DMS114 treated with DMSO at 0.1 percent for 48 hours (cell line): Measurements from ENCODE around the gene FOXQ1.

ENCODE experiments used
- DNase-seq: peaks from one replicate; lab custom pipeline; 2025; ENCODE audit not compliant: unreplicated experiment; lab: John Stamatoyannopoulos, UW

Gene FOXQ1, protein sequence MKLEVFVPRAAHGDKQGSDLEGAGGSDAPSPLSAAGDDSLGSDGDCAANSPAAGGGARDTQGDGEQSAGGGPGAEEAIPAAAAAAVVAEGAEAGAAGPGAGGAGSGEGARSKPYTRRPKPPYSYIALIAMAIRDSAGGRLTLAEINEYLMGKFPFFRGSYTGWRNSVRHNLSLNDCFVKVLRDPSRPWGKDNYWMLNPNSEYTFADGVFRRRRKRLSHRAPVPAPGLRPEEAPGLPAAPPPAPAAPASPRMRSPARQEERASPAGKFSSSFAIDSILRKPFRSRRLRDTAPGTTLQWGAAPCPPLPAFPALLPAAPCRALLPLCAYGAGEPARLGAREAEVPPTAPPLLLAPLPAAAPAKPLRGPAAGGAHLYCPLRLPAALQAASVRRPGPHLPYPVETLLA

GRCh38 chr6:1311400-1312202 is at the start of gene FOXQ1:
FOXQ1 (plus strand) TSS chr6:1312098; CDS start chr6:1312705, 607 bp downstream.
- no peak for DNase-seq

DNA sequence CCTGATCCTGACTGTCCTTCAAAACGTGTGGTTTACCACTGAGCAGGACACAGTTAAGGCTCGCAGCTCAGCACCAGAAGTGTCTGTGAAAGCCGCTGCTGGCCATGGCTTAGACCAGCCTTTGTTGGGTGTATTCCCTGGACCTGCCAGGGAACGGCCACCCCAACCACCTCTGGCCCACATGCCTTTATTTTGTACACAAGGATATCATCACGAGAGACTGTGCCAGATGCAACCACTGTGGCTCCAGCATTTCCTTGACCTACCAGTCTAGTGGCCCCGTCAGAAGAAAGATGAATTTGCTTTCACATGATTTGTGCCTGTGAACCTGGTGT is 49.2 kb upstream of the FOXQ1 start:
- no peak for DNase-seq

DNA sequence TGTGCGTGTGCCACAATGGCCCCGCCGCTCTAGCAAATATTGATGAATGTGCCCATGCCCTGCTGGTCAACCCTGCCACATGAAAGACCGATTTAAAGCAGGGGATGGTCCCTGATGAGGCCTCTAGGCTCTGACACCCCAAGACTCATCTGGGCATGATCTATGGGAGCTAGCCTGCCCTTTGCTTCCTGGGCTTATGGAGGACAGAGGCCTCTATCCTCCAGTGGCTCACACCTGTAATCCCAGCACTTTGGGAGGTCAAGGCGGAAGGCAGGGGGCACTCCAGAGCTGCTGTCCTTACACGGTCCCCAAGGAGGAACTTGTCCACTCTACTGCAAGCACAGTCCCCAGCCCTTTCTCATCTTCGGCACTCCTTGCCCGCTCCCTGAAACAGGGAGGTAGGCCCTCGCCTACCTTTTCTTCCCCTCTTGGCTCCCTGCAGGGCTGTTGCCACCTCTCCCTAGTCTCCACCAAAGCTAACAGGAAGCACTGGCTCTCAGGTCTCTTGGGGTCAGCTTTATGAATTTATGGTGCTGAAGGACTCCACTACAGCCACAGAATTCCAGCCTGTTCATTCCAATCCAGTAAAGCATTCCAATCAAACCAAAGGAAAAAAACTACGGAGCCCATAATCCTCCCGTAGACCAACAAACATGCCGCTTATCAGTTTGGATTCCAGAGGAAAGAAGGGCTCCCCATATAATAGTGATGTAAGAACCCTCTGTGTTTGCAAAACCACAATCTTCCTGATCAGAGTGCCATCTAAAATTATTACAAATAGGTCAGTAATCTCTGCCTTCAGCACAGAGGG is 48.7 kb upstream of the FOXQ1 start:
- no peak for DNase-seq

GRCh38 chr6:1263850-1264377 is 48.0 kb upstream of the FOXQ1 start:
- DNase-seq: no peak

- DNase-seq: no peak
Observed at GRCh38 chr6:1264619-1265445, 47.1 kb upstream of the FOXQ1 start.

GRCh38 chr6:1266686-1267056 is 45.2 kb upstream of the FOXQ1 start:
- no peak for DNase-seq

DNA sequence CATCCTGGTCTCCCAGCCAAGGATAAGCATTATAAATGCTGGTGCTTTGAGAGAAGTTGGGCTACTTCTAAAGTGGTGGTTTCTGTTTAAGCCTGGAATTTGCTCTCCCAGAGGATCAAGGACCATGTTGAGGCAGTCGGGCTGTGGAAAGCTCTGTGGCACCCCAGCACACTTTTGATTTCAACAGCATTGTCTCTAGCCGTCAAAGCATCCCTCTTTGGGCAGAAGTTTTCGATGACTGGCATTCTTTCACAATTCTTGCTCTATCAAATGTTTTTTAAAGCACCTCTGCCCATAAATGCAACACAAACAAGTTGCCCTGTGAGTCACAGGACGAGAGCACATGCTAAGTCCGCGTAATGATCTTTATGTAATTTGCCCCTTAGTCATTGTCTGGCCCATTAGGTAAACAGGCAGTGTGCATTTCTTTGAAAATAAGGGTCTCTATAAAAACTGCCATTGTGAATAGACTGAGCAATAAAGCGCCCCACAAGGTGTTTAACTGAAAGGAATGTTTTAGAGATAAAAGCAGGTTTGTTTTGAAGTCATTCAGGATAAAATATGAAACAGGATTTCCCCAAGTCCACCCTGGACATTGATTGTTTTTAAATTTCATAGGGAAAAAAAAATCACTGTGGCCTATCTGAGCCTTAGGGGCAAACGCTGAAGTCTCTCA is 44.7 kb upstream of the FOXQ1 start:
- DNase-seq: no peak

GRCh38 chr6:1267790-1268762 is 43.8 kb upstream of the FOXQ1 start:
- no peak for DNase-seq

GRCh38 chr6:1271071-1271763 is 40.7 kb upstream of the FOXQ1 start:
- DNase-seq: no peak

- DNase-seq: no peak
Observed at GRCh38 chr6:1278061-1278720, 33.7 kb upstream of the FOXQ1 start.

GRCh38 chr6:1279065-1279464 is 32.8 kb upstream of the FOXQ1 start:
- DNase-seq: no peak

DNA sequence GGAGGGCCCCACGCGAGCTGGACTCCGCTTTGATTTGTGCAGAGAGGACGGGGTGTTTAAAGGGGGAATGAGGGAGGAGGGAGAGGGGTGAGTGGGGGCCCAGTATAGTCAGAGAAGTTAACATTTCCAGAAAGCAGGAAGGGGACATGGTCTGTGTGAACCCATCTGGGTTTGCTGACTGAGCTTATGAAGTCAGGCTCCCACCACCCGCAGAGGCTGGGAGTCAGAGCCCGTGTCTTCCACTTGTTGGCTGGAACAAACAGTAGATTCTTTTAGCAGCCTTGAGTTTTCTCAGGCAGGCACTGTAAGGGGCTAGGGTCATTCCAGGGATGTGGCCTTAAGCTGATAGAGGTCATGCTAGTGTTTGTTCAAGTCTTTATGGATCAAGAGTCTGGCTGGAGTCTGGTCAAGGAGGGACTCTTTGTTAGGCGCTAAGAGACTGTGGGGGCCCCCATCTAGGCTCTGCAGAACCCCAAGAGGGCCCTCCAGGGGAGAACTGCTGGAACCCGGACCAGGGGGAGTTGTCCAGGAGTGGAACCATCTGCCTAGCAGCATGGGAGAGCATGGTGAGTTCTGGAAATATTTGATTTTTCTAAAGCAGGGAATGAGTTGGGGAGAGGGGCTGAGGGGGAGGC is 31.1 kb upstream of the FOXQ1 start:
- no peak for DNase-seq

DNA sequence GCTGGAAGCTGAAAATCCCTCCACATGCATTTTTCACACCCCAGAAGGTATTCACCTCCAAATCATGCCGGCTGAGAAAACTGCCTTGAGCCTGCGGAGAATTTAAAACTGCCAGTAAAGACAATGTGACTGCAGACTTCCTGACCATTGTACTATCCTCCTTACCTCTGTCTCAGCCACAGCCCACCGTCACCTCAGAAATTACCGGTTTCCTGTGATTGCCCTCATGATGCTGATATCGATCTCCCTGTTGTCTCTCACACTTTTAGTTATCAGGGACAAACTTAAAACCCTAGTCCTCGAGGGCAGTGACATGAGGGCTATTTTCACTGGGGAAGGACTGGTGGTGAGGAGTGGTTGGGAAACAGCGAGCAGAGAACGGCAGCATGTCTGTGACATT is 30.2 kb upstream of the FOXQ1 start:
- DNase-seq: no peak

DNA sequence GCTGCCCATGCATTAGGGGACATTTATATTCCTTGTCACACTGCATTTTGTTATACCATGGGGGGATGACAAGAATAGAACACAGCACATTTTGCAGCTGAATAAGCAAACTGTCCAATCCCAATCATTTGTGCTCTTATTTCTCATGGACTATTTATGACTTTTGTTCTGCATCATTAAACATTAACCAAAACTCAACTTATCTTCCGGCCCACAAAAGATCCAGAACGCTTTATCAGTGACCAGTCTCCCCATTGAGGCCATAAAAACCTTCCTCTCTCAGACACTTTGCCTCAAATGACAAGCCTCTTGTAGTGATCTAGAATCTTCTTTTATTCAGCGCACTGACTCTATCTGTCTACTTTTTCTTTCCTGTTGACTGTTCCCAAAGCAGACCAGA is 28.4 kb upstream of the FOXQ1 start:
- DNase-seq: no peak

DNA sequence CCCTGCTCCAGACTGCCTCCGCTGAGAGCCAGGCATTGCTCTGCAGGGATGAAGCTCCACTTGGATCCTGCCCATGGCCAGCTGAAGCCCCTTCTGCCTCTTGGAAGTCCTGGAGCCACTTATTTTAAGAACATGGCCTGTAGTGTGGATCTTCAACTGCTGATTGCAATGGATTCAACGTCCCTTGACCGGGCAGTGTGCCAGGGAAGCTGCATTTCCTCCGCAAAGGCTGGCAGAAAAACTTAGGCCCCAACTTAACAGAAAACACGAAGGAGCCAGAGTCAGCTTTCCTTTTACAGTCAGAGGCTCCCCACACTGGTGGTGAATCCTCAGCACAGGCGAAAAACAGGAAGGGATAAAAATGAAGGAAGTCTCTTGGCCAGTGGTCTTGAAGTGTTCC is 26.3 kb upstream of the FOXQ1 start:
- no peak for DNase-seq

- no peak for DNase-seq
Observed at GRCh38 chr6:1285956-1286355, 25.9 kb upstream of the FOXQ1 start.

DNA sequence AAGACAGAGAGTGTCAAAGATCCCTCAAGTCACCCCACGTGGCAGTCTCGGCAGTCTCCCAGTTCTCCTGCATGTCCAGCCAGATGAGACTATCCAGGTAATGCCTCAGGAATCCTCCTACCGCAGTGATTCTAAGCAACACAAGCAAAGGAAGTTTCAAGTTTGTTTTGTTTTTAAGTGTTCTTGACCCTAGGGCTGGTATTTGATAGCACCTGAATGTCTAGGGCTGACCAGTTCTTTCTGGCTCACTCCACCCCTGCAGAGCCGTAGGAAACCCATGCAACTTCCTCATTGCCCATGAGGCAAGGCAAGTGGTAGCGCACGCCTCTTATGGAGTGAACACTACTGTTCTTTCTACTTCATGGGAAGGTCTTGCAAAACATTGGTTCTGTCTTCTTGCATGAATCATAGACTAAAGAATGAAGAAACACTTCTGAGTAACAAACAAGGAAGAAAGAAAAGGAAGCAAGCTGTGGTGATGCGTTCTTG is 24.8 kb upstream of the FOXQ1 start:
- no peak for DNase-seq
